ENCODE results near the gene HTRA1.

The HTRA1 gene

DNA sequence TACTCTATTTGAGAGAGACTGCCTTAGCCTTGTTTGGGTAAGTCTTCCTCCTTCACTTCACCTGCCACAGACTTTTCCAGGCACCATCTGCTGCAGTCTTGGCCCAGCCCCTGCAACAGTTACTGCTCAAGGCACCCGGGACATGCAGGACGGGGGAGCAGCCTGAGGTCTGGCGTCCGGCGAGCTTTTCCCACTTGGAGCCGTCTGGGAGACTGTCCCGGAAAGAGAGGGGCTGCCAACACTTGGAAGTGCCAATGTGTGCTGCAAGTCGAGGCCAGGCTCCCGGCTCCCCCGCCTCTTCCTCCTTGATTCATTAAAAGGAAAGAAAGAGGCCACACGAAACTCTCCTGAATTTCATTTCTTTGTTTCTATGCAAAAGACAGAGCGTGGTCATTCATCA is 13.7 kb downstream of the HTRA1 start:
- DNase-seq = no peak

DNA sequence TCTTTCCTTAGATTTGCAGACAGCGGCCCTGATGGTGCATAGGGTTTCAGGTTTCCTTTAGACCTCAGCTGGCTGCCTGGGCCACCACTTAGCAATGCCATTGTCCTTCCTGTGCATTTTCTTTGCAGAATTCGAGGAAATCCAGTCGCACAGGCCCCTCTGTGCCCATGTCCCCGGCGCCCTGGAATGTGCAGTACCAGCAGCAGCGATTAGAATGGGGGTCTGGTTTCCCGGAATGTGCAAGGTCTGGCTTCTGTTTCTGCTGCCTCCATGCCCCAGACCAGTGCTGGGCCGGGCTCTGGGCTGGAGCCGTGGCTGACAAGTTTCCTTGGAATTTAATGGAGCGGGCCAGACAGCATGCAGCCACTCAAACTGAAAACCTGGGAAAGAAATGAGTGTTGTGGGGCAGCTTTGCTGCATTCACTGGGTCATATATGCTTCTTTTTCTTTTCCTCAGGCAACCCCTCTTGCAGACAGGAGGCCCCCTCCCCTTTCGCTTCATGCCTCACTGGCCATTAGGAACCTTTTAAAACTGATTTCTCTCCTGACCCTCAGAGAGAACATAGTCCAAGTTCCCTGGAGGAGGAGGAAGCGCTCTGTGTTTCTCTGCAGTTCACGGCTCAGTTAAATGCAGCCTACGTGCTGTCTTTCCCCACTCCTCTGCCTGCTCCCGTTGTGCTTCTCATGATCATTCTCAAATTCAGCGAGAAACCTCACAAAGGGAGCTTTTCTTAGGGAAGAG is 14.4 kb downstream of the HTRA1 start:
- peak in 1 of 3 experiments; percentile 6 for DNase-seq

DNA sequence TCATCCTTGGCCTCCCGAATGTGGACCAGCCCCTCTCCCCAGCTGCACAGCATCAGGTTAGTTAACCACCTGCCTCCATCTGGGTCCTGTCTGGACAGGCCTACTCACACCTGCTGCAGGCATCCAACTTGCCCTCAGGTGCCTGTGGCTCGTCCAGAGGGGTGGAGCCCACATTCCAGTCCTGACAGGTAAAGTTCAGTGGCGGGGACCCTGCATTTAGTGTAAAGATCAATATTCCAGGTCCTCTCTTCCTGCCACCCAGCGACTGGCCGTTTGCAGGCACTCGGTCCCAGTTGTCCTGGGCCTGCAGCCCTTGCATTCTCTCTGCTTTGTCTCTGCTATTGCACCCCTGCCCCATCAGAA is 15.0 kb downstream of the HTRA1 start:
- DNase-seq = peak; percentile 24 to 70 (median 40)

DNA sequence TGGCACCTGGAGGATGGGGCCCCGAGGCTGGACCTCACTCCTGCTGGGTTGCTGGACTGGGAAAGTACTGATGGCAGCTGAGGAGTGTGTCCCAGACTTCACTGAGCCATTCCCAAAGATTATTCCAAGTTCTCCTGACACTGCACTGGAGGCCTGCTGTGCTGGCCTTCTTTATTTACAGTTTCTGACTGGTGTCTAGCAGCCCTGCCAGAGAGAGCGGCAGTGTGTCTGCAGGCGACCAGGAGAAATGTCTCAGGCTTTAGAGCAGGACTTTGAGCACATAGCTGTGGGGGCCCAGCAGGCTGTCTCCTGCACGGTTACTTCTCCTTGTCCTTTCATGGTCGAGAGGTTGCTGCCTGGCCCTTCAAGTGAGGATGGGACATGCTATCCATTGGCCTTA is 16.1 kb downstream of the HTRA1 start:
- DNase-seq = no peak

DNA sequence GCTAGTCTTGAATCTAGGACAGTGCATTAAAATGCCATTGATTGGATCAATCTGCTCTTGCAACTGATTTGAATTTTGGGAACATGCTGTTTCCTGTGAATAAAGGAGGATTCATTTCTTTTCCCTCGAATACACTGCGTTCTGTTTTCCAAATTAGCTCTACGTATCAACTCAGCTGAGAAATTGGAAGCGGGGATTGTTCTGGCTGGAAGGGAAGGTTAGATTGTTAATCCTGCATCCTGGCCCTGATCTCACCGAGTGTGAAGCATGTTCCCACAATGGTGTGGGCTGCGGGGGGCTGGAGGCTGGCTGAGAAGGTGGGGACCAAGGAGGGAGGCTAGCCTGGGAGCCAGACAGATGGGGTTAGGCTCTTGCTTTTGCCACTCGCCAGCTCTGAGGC is 17.6 kb downstream of the HTRA1 start:
- DNase-seq = no peak

DNA sequence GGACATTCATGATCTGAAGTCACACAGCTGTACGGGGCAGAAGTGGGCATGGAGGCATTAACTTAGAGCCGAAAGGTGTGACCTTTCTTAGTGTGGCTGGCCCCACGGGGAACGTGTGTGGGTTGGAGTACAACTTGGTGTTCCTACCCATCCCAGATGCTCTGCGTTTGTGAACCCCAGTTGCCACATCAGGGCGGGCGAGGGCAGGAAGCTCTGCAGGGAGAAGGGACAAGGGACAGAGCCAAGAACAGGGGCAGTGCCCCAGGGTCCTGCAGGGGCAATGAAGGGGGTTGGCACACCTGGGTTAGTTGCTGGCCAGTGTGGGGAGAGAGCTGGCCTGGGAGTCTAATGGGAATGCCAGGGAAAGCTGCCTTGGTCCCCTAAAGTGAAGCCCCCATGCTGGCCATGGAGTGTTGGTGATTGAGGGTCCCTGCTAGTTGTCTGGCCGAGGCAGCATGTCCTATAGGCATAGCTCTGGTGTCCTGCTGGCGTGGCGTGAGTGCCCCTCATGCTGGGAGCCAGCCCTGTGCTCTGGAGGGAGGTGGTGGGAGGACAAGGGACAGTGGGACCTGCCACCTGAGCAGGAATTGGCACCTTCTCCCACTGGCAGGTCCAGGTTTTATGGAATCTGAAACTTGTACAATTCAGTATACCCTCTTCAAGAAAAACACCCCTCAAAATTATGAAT is 18.9 kb downstream of the HTRA1 start:
- no peak for DNase-seq

DNA sequence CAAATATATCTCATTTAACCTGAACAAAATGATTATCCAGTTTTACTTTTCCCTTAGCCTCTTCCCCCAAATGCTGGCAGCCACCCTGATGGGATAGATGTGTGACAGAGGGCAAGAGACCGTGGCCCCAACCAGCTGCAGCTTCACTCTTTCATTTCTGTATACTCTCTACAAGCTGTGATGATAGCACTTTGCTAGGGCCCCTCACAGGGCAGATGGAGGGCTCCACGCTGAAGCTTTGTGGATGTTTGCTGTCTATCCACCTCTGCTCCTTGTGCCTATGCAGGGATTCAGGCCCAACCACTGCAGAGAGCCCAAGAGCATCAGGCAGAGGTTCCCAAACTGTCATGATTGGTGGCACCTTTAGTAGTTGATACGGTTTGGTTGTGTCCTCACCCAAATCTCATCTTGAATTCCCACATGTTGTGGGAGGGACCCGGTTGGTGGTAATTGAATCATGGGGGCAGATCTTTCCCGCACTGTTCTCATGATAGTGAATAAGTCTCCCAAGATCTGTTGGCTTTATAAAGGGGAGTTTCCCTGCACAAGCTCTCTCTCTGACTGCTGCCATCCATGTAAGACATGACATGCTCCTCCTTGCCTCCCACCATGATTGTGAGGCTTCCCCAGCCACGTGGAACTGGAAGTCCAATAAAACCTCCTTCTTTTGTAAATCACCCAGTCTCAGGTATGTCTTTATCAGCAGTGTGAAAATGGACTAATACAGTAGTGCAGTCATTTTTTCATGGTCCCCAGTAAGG is 20.1 kb downstream of the HTRA1 start:
- no peak for DNase-seq

DNA sequence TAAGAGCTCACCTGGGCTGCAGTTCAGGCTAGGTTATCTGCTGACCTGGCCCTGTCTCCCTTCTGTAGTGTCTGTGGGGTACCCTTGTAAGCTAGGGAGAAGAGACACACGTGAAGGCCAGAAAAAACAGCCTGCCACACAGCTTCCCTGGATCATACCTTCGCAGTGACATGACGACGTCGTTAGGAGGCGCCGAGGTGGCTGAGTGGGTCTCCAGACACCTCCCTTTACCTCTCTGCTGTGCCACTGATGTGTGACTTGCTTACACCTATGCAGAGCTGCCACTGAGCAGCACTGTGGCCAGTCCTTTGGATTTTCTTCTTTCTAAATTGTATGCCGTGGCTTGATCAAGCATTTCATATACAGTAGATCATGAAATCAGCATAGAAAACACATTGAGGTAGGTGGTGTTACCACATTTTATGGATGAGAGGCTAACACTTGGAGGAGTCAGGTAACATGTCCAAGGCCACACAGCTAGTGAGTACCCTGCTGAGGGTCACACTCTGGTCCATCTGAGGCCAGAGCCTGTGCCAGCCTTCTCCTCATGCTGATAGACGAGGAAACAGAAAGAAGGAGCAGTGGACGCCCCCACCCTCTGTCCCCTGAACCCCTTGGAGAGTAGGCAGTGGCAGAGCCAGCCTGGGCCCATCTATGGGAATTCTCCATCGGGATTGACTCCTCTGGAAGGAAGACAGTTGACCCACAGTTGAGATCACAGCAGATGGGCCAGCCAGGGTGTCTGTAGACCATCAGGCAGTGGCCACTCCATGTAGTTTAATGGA is 23.1 kb downstream of the HTRA1 start:
- peak in 1 of 3 experiments; percentile 9 for DNase-seq

DNA sequence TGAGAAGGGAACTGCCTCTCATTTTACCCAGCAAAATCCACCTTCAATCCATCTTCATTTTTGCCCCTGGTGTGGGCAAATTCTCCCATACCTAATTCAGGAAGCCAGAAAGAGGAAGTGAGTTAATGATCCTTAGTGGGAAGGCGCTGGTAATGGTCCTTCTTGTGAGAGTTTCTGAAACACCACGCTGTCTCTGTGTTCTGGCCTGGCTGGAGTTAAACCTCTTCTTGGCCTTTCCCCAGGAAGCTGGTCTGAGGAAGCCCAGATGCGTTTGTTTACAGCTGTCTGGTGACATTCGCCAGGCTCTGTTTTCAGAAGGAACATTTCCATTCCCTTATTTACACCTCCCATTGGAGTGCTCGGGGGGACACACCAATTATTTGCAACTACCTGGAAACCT is 24.3 kb downstream of the HTRA1 start:
- no peak for DNase-seq

DNA sequence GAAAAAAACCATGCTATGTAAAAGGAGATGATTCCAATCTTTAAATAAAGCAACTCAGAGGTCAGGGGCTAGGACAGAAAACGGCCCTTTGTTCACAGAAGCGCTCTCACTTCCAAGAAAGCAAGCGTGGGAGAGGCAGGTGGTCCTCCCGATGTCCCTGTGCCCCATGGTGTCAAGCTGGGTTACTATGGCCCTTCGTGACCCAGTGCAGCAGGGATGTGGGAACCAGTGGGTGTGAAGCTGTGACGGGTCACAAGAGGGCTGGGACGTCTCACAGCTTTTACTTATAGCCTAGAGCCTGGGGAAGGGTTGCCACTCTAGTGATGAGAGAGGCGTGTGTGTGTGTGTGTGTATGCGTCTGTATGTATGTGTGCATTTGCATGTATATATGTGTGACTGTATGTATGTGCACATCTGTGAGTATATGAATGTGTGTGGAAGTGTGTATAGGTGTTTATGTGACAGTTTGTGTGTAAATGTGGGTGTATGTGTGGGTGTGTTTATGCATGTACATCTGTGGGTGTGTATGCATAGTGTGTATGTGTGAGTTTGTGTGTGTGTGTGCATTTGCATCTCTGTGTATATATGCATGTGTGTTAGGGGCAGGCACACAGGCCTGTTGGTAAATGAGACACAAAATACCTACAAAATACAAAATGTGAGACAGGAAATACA is 25.2 kb downstream of the HTRA1 start:
- DNase-seq = no peak

DNA sequence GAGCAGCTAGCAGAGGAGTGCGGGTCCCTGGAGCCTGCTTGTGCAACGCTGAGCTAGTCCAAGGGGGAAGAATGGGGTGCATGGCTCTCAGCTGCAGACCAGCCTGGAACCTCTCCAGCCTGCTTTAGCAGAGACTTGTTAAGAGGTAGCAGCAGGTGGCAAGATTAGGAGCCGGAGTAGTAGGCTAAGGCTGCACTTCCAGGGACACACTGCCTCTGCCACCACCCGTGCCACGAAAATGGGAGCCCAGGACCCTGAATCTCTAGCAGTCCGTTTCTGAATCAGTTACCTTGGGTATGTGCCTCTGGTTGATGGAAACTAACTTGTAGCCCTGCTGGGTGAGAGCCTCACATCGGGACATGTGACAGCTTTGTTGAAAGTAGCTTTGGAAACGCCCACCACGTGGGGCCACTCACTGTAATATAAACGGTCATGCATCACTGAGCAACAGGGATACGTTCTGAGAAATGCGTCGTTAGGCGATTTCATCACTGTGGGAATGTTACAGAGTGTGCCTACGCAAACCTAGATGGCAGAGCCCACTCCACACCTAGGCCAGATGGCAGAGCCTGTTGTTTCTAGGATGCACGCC is 25.9 kb downstream of the HTRA1 start:
- DNase-seq = peak; percentile 52 to 78 (median 77)

DNA sequence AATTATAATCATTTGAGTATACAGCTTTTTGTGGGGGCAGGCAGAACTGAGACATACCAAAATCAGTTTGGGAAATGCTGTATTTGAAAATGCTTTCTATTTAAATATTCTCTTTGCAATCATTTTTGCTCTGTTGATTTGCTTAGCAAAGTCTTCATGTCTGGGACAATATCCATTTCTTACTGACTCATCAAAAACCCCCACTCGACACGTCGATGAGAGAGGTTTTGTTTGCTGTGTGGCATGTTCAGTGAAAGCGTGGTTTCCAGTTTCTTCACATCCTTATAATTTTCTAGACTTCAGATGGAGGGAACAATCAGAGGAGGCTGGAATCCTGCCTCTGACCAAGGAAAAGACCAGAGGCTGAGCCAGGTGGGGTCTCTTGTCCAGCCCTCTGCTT is 28.9 kb downstream of the HTRA1 start:
- no peak for DNase-seq

DNA sequence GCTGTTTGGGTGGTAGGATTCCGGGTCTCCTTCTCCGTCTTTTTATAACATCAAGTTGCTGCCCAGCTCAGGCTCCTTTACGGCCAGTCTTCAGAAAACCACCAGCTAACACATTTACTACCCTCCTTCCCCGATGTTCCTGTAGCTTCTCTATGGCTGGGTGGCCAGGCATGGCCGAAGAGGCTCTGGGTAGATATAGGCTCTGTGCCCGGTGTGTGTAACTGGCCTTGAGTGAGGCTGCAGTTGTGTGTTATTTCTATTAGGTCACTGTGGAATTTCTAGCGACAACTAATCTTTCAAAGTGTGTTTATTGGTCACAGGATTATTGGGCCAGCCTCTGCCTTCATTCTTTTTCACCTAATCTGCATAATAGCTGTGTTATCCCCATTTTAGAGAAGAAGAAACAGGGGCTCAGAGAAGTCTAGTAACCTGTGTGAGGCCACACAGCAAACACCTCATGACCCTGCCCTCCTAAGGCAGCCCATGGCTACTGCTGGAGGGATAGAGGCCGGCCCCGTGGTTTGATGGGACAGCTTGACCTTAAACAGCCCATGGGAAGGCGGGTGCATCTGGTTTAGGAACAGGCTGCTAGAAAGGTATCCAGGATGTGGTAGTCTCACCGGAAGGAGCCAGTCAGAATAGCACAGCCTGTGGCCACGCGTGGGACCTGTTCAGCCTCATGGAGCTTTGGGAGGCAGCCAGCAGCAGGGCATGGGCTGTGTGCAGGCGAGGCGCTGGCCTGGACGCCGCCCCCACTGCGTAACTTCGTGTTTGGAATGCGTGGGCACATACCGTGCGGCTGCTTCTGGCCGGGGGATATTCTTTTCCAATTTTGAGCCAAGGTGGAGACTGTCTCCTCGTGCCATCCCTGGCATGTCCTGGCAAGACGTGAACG is 29.7 kb downstream of the HTRA1 start:
- no peak for DNase-seq

DNA sequence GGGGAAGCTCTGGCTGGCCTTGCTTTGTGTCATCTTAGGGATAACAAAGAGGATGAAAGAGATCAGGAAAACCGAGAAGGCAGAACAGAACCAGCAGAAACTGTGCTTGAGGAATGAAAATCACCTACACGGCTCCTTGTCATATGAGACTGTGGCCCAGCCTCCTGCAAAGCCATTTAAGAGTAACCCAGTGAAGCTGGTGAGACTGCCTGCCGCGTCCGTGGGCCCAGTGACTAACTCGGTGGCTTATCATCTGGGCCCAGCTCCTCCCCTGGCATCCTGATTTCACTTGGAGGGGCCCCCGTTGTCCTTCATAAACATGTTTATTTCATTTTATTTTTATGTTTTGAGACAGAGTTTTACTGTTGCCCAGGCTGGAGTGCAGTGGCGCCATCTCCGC is 30.7 kb downstream of the HTRA1 start:
- DNase-seq = no peak

DNA sequence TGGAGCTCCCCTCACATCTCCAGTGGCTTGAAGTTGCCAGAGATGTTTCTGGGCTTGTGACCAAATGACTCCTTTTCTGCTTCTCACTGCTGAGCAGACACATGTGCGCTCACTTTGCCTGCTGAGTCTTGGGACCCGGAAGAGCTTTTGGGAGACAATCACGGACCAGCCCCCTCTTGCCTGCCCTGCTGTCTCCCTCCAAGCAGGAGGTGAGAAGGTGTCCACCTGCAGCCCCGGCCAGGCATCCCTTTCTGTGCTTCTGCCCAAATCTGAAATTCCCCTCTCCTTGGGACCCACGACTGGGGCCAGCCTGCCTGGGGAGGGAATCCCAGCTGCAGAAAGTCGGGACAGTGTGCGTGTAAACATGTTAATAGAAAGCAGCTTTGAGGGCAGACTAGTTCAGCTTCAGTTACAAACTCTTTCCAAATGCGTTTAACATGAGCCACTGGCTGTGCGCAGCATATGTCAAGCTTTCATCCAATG is 31.7 kb downstream of the HTRA1 start:
- no peak for DNase-seq

DNA sequence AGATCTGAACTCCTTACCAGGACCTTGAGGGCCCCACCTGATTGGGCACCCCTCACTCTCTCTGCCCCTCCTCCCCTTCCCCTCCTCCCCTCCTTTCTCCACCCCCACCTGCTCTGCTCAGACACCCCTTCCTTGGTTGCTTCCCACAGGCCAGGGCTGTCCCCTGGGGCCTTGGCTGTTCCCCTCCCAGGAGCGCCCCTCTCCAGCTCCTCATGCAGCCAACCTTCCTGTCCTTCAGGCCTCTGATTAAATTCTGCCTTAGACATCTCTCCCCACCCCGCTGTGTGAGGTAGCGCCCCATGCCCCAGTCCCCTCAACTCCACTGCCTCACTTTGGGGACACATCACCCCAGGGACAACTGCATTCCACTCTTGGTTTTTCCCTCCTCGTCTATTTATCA is 32.4 kb downstream of the HTRA1 start:
- no peak for DNase-seq

DNA sequence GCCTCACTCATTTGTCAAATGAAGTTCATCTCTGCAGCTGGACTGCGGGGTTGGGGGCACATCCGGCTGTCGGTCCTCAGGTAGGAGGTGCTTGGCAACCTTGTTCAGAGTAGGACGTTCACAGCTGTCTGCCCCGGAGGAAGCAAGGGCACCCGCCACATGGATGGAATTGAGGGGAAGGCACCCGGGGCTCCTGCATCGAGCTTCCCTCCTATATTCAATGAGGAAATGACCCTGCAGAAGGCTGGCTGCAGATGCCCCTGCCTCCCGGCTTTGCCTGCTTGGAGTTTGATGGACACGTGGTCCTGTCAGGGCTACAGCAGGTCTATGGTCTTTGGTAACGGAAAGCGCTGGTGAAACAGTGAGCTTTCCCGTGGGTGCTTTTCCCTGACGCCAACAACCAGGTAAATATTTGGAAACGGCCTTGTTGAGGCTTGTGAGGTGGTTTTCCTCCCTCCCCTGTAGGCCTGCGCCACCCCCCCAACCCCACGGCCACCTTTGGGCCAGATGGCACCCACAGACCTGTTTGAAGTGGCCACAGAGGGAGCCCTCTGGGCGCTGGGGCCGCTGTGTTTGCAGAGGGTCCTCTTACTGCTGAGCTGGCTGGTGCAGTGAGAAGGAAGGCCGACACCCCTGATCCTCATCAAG is 32.9 kb downstream of the HTRA1 start:
- DNase-seq = no peak

DNA sequence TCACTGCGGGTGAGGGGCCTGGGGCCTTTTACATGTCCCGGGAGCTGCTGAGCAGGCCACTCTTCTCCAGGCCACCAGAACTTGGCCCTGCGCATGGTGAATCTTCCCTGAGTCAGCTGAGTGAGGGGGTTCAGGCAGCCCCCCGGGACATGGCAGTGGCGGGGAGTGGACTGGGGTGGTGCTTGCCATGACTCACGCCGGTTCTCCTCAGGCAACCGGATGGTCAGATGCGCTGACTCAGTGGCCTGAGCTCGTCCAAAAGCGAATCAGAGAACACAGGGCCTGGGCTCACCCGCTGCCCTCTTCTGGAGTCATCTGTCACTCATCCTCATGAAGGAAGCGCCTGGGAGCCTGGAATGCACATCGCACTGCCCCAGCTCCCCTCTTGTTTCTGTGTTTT is 33.5 kb downstream of the HTRA1 start:
- DNase-seq = no peak

DNA sequence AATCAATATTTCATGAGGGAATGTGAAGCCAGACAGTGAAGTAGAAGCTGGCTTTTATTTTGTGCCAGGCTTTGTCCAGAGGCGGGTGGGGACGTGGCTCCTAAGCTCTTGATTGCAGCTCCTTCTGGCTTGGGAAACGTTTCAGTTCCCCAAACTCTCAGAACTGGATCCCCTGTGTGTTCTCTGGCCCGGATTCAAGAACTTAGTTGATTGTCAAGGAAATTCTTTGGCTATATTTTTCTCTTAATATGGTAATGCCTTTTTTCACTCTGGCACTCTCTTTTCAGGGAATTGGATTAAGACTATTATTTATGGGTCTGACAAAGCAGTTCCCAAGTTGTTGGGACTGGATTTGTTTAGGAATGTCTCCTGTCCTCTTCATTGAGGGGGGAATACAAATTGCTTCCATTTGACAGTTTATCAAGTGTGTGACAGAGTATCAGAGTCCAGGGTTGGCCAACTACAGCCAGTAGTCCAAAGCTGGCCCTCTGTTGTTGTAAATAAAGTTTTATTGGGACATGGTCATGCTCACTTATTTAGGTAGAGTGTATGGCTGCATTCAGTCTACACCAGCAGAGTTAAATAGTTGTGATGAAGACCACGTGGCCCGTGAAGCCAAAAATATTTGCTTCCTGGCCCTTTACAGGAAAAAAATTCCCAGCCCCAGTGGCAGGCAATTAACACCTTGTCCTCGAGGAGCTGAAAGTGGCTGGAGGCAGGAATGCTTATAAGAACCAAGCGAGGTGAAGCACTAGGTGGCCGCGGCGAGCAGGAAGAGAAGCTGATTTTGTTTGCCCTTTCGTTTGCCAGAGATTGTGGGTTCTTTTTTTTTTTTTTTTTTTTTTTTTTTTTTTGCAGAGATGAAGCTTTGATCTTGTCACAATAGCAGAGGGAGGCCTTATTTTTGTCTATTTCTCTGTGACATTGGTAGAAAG is 34.3 kb downstream of the HTRA1 start:
- peak in 1 of 3 experiments; percentile 5 for DNase-seq
